OCI-LY7 (cell line): ENCODE measurements around the gene LRP1B. TPM values are rescaled to one million over a fixed set of nuclear protein-coding genes. Genes with fewer than 3 reads are reported as not detected.
"Not testable (repeated sequence)": the region's sequence is repeated elsewhere in the genome, so short reads cannot be mapped to it uniquely, and the experiment has no call there.

Source experiments
- BruUV-seq: library from RNA; stranded (reverse); fragments of 400-500 nt; replicated peaks from 2 replicates; lab custom pipeline; 2021; lab: Mats Ljungman, UMichigan
- CTCF ChIA-PET: fragments of 300-600 bp; sonication (Branson Sonifier 250); formaldehyde crosslinking; loops from one replicate; lab custom pipeline; 2022; ENCODE audit warnings: antibody characterized with exemption; ENCODE audit not compliant: unreplicated experiment; lab: Charles Lee
- POLR2A ChIA-PET: fragments of 300-600 bp; sonication (Branson Sonifier 250); formaldehyde crosslinking; loops from one replicate; lab custom pipeline; 2022; ENCODE audit warnings: antibody characterized with exemption; lab: Charles Lee
- DNase-seq: peaks from one replicate; pipeline ENCODE4 v3.0.0-alpha.2; 2015; ENCODE audit warnings: low spot score
- H2AFZ ChIP-seq: fragments of 200-600 bp; sonication (generic), shearing (Covaris generic); 2 replicates; pipeline ENCODE4 v1.6.1; 2014; ENCODE audit warnings: mild to moderate bottlenecking, antibody characterized with exemption, low read length, moderate library complexity
- H3K27ac ChIP-seq: fragments of 200-600 bp; sonication (generic); 2 replicates; pipeline ENCODE4 v1.5.1; 2014; ENCODE audit warnings: mixed run types, low read depth, mild to moderate bottlenecking, moderate library complexity, low read length, inconsistent platforms; ENCODE audit not compliant: poor library complexity, severe bottlenecking
- H3K36me3 ChIP-seq: fragments of 200-600 bp; sonication (generic); 2 replicates; pipeline ENCODE4 v1.6.1; 2014; ENCODE audit warnings: mild to moderate bottlenecking, antibody characterized with exemption, low read length, moderate library complexity, mixed read lengths; ENCODE audit not compliant: insufficient read depth
- H3K4me1 ChIP-seq: fragments of 200-600 bp; sonication (generic); 2 replicates; pipeline ENCODE4 v1.5.1; 2014; ENCODE audit warnings: mild to moderate bottlenecking, low read length; ENCODE audit not compliant: insufficient read depth, poor library complexity, severe bottlenecking
- H3K4me2 ChIP-seq: fragments of 200-600 bp; sonication (generic); 2 replicates; pipeline ENCODE4 v1.6.1; 2014; ENCODE audit warnings: mild to moderate bottlenecking, low read length
- H3K4me3 ChIP-seq: fragments of 200-600 bp; sonication (generic); 2 replicates; pipeline ENCODE4 v1.5.1; 2014; ENCODE audit warnings: mild to moderate bottlenecking, low read depth, low read length; ENCODE audit not compliant: poor library complexity, severe bottlenecking
- H3K79me2 ChIP-seq: fragments of 200-600 bp; sonication (generic); 2 replicates; pipeline ENCODE4 v1.6.1; 2016; ENCODE audit warnings: low read depth, mild to moderate bottlenecking, low read length, moderate library complexity, mixed read lengths; ENCODE audit not compliant: insufficient read depth
- H3K9me2 ChIP-seq: fragments of 200-600 bp; sonication (generic); 2 replicates; pipeline ENCODE4 v1.6.1; 2016; ENCODE audit warnings: mild to moderate bottlenecking, low read length, mixed read lengths; ENCODE audit not compliant: insufficient read depth
- H3K9me3 ChIP-seq: fragments of 200-600 bp; sonication (generic); 2 replicates; pipeline ENCODE4 v1.6.1; 2014; ENCODE audit warnings: mild to moderate bottlenecking, mixed run types, low read length, mixed read lengths
- H4K20me1 ChIP-seq: fragments of 200-600 bp; sonication (generic); 2 replicates; pipeline ENCODE4 v1.6.1; 2014; ENCODE audit warnings: mild to moderate bottlenecking, antibody characterized with exemption, low read length, moderate library complexity, mixed read lengths; ENCODE audit not compliant: insufficient read depth
- CTCF ChIP-seq: fragments of 200-600 bp; sonication (generic); conservative IDR thresholded peaks from 2 replicates; pipeline ENCODE4 v1.5.1; 2014; ENCODE audit warnings: mild to moderate bottlenecking, antibody characterized with exemption, low read length, moderate library complexity, mixed read lengths
- EZH2phosphoT487 ChIP-seq: fragments of 200-600 bp; sonication (generic); IDR thresholded peaks from 2 replicates; pipeline ENCODE4 v1.6.1; 2018; ENCODE audit warnings: low read depth, borderline replicate concordance, mild to moderate bottlenecking, mixed run types, antibody characterized with exemption, low read length, moderate library complexity, mixed read lengths
- intact Hi-C: fragments of 100-400 bp; cut with micrococcal nuclease; formaldehyde crosslinking; loops from one replicate; pipeline ENCODE4 v1.10.0; 2022; ENCODE audit not compliant: unreplicated experiment
- total RNA-seq, 2 experiments: library from RNA; depleted of rRNA in 1 of 2; stranded (reverse); fragments of >200 nt in 1 of 2; shearing (Covaris generic) in 1 of 2; gene quantifications; 2 replicates each; pipeline ENCODE4 v1.2.3, GENCODE V29; 2014 to 2022

LRP1B gene
- total RNA-seq, 2 experiments from 2014 or later: not detected

DNA sequence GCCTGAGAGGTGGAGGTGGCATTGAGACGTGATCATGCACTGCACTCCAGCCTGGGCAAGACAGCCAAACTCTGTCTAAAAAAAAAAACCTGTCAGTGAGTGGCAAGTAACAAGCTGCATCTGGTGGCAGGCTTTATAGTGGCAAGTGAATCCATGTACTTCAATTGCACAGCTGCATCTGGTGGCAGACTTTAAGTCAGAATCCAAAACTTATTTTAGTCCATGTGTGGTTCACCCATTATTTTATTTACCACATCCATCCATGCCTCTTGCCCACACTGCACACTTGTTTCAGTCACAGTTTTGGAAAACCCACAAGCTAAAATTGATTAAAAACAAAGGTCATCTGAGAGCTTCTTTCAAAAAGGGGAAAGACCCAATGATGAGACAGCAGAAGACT lies 1714.2 kb downstream of the LRP1B start:
- Histone ChIP-seq H3K36me3 (no peaks in the 10 kb centered on the region), H3K27ac (no peak overlapping the region)

GRCh38 chr2:140415035-140415434 lies 1715.8 kb downstream of the LRP1B start:
- H3K9me3 ChIP-seq, H3K9me2 ChIP-seq, CTCF ChIA-PET, H3K27ac ChIP-seq, H3K4me2 ChIP-seq, DNase-seq, H4K20me1 ChIP-seq, H3K36me3 ChIP-seq, H3K4me1 ChIP-seq, H3K4me3 ChIP-seq, BruUV-seq, H2AFZ ChIP-seq, intact Hi-C loops, H3K79me2 ChIP-seq: not testable (repeated sequence)
- POLR2A ChIA-PET: interaction anchor here (0.7 kb wide), 1 partner anchor 22 kb away, joined by 4 read pairs; no protein-coding TSS in a partner anchor

More for the DNA sequence above, 1714.2 kb downstream of the LRP1B start:
- Histone ChIP-seq H3K4me2 (no peak overlapping the region), H3K79me2 (no peaks in the 10 kb centered on the region), H2AFZ (no peak overlapping the region), H4K20me1 (no peaks in the 10 kb centered on the region), H3K9me2 (no peaks in the 10 kb centered on the region), H3K9me3 (no peaks in the 10 kb centered on the region), H3K4me1 (no peaks in the 10 kb centered on the region), H3K4me3 (no peak overlapping the region)
- ChIA-PET POLR2A (no interaction called here), CTCF (no interaction called here)
- TF ChIP-seq EZH2phosphoT487 (no peak), CTCF (no peak)
- DNase-seq: no peak
- no TSS peak for BruUV-seq
- intact Hi-C loops: no loop called here

DNA sequence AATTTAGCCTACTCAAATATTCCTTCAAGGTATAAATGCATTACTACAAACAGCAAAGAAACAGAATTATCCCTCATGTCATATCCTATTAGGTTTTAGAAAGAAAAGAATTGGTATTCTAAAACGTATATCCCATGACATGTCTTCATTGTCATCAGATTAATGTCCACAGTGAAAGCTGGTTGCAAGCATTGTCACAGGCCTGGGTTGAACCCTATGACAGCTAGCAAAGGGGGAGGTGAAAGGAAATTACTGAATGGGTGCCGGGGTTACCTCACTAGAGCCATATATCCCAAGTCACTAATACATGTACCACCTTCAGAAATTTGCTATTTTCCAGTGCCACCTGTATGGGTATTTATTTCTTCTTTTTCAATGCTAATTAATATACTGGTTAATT lies 1720.1 kb downstream of the LRP1B start:
- H3K9me3 ChIP-seq: no peaks in the 10 kb centered on the region
- CTCF ChIA-PET: no interaction called here
- H3K4me1 ChIP-seq: no peaks in the 10 kb centered on the region
- TF ChIP-seq CTCF: no peak
- TF ChIP-seq EZH2phosphoT487: no peak
- BruUV-seq: no TSS peak
- POLR2A ChIA-PET: no interaction called here
- no peak for DNase-seq
- no peaks in the 10 kb centered on the region for H3K9me2 ChIP-seq
- intact Hi-C loops: no loop called here
- H2AFZ ChIP-seq: no peak overlapping the region
- no peaks in the 10 kb centered on the region for H3K36me3 ChIP-seq
- no peaks in the 10 kb centered on the region for H3K79me2 ChIP-seq
- no peak overlapping the region for H3K27ac ChIP-seq
- no peaks in the 10 kb centered on the region for H4K20me1 ChIP-seq
- no peak overlapping the region for H3K4me3 ChIP-seq
- no peak overlapping the region for H3K4me2 ChIP-seq
